ENCODE results near the gene REG3G. TPM values are rescaled to one million over a fixed set of nuclear protein-coding genes. Genes with fewer than 3 reads are reported as not detected.

The REG3G gene
- polyA plus RNA-seq, 1 experiment, result not detected

- ChIA-PET POLR2A (no interaction called here), CTCF (no interaction called here)
- TF ChIP-seq CTCF (IDR thresholded peaks at IDR 0.05; ENCODE audit: insufficient read depth, low read depth, low read length), result no peak
- Histone ChIP-seq H3K27me3 (ENCODE audit: control insufficient read depth, insufficient read depth, low read length) (peaks cover 2% of the 10 kb centered on the region; the same call in 1 of the 2 replicates), H3K4me3 (ENCODE audit: low read depth, low read length) (no peak overlapping the region), H3K36me3 (ENCODE audit: control insufficient read depth, insufficient read depth, low read length) (no peaks in the 10 kb centered on the region)
- DNase-seq (ENCODE audit: low read depth), result no peak
These were observed 33.1 kb upstream of the REG3G start for GRCh38 chr2:78992451-78992806.

- ChIA-PET POLR2A (no interaction called here), CTCF (no interaction called here)
- DNase-seq (ENCODE audit: low read depth), result no peak
- no peak for TF ChIP-seq CTCF (IDR thresholded peaks at IDR 0.05; ENCODE audit: insufficient read depth, low read depth, low read length)
- peaks cover 2% of the 10 kb centered on the region; the same call in 1 of the 2 replicates for H3K27me3 ChIP-seq (ENCODE audit: control insufficient read depth, insufficient read depth, low read length)
- no peaks in the 10 kb centered on the region for H3K36me3 ChIP-seq (ENCODE audit: control insufficient read depth, insufficient read depth, low read length)
- no peak overlapping the region for H3K4me3 ChIP-seq (ENCODE audit: low read depth, low read length)
These were observed 32.5 kb upstream of the REG3G start for GRCh38 chr2:78992807-78993517.

- TF ChIP-seq CTCF (IDR thresholded peaks at IDR 0.05; ENCODE audit: insufficient read depth, low read depth, low read length), result no peak
- POLR2A ChIA-PET, result no interaction called here
- CTCF ChIA-PET, result no interaction called here
- no peak for DNase-seq (ENCODE audit: low read depth)
- Histone ChIP-seq H3K4me3 (ENCODE audit: low read depth, low read length) (no peak overlapping the region), H3K27me3 (ENCODE audit: control insufficient read depth, insufficient read depth, low read length) (peaks cover 2% of the 10 kb centered on the region; the same call in 1 of the 2 replicates), H3K36me3 (ENCODE audit: control insufficient read depth, insufficient read depth, low read length) (no peaks in the 10 kb centered on the region)
These were observed 31.9 kb upstream of the REG3G start for GRCh38 chr2:78993518-78994148.

GRCh38 chr2:78994789-78995188 lies 30.7 kb upstream of the REG3G start:
- Histone ChIP-seq H3K4me3 (ENCODE audit: low read depth, low read length) (no peak overlapping the region), H3K27me3 (ENCODE audit: control insufficient read depth, insufficient read depth, low read length) (peaks cover 2% of the 10 kb centered on the region; the same call in 1 of the 2 replicates), H3K36me3 (ENCODE audit: control insufficient read depth, insufficient read depth, low read length) (no peaks in the 10 kb centered on the region)
- CTCF ChIA-PET, result no interaction called here
- DNase-seq (ENCODE audit: low read depth), result no peak
- POLR2A ChIA-PET, result no interaction called here
- no peak for TF ChIP-seq CTCF (IDR thresholded peaks at IDR 0.05; ENCODE audit: insufficient read depth, low read depth, low read length)

GRCh38 chr2:78999406-78999805 lies 26.1 kb upstream of the REG3G start:
- Histone ChIP-seq H3K4me3 (ENCODE audit: low read depth, low read length) (no peak overlapping the region), H3K27me3 (ENCODE audit: control insufficient read depth, insufficient read depth, low read length) (no peaks in the 10 kb centered on the region), H3K36me3 (ENCODE audit: control insufficient read depth, insufficient read depth, low read length) (no peaks in the 10 kb centered on the region)
- no peak for DNase-seq (ENCODE audit: low read depth)
- POLR2A ChIA-PET, result no interaction called here
- peak; percentile 26; the same call in 1 of the 2 replicates for TF ChIP-seq CTCF (IDR thresholded peaks at IDR 0.05; ENCODE audit: insufficient read depth, low read depth, low read length)
- CTCF ChIA-PET, result interaction anchor here (0.6 kb wide), 1 partner anchor 11 kb away, joined by 3 read pairs; no protein-coding TSS in a partner anchor

Measured in BJ (cell line).